ENCODE measurements around the gene RND1.
"Not testable (repeated sequence)": the region's sequence is repeated elsewhere in the genome, so short reads cannot be mapped to it uniquely, and the experiment has no call there.

The RND1 gene

GRCh38 chr12:48866052-48866711 is 512 bp upstream of the RND1 start:
- no peak for DNase-seq

- DNase-seq, result no peak
Measured at GRCh38 chr12:48863291-48863690, 2.4 kb downstream of the RND1 start.

- DNase-seq, result no peak
Measured at GRCh38 chr12:48862760-48863159, 2.9 kb downstream of the RND1 start.

GRCh38 chr12:48861111-48861510 is 4.6 kb downstream of the RND1 start:
- no peak for DNase-seq

GRCh38 chr12:48860236-48860635 is 5.4 kb downstream of the RND1 start:
- not testable (repeated sequence) for DNase-seq

GRCh38 chr12:48859607-48860006 is 6.1 kb downstream of the RND1 start:
- no peak for DNase-seq

- DNase-seq, result no peak
Measured at GRCh38 chr12:48858043-48858442, 7.6 kb downstream of the RND1 start.

GRCh38 chr12:48857278-48857994 is 8.2 kb downstream of the RND1 start:
- no peak for DNase-seq

GRCh38 chr12:48856379-48856778 is 9.3 kb downstream of the RND1 start:
- DNase-seq, result no peak

- not testable (repeated sequence) for DNase-seq
Measured at GRCh38 chr12:48854932-48855331, 10.7 kb downstream of the RND1 start.

GRCh38 chr12:48854488-48854887 is 11.2 kb downstream of the RND1 start:
- no peak for DNase-seq

GRCh38 chr12:48852734-48853688 is 12.7 kb downstream of the RND1 start:
- DNase-seq, result peak; percentile 63

GRCh38 chr12:48851883-48852733 is 13.6 kb downstream of the RND1 start, which contains the start of gene DDX23:
Gene DDX23 (minus strand): TSS chr12:48852163. CDS start chr12:48845782, 6,381 bp downstream.
- peak; percentile 85 for DNase-seq

- DNase-seq, result not testable (repeated sequence)
Measured at GRCh38 chr12:48842021-48842420, 23.6 kb downstream of the RND1 start.

- no peak for DNase-seq
Measured at GRCh38 chr12:48838048-48838447, 27.6 kb downstream of the RND1 start.

- DNase-seq, result no peak
Measured at GRCh38 chr12:48832321-48833060, 33.2 kb downstream of the RND1 start.

- no peak for DNase-seq
Measured at GRCh38 chr12:48831257-48831656, 34.4 kb downstream of the RND1 start.

- no peak for DNase-seq
Measured at GRCh38 chr12:48828841-48829575, 36.7 kb downstream of the RND1 start.

GRCh38 chr12:48828293-48828692 is 37.4 kb downstream of the RND1 start:
- no peak for DNase-seq

- no peak for DNase-seq
Measured at GRCh38 chr12:48827513-48828096, 38.1 kb downstream of the RND1 start.

All from NCI-H1105 (cell line).